ENCODE results near the gene HAL.

GRCh38 chr12:95963096-95963495, 33.0 kb downstream of the HAL start:
- no peak for TF ChIP-seq CTCF (conservative IDR thresholded peaks at IDR 0.05; ENCODE audit: low read depth, low read length)
- no peak for TF ChIP-seq POLR2A (IDR thresholded peaks at IDR 0.05; ENCODE audit: low read depth, low read length)
- no peak for TF ChIP-seq MAFK (IDR thresholded peaks at IDR 0.05; ENCODE audit: low read depth, low read length)
- no peak for TF ChIP-seq FOS (IDR thresholded peaks at IDR 0.05; ENCODE audit: low read depth, low read length)
- no peak for TF ChIP-seq SMC3 (IDR thresholded peaks at IDR 0.05; ENCODE audit: low read depth, low read length)
- no peak; the same call in 1 of the 2 replicates for TF ChIP-seq RAD21 (IDR thresholded peaks at IDR 0.05; ENCODE audit: low read length)
